ENCODE results near the gene TMEM243.

The TMEM243 gene

GRCh38 chr7:87171282-87171934 is 48.1 kb downstream of the TMEM243 start:
- Histone ChIP-seq H3K9me2 (replicated peaks; ENCODE audit: insufficient read depth, low read length) (no peaks in the 10 kb centered on the region), H3K9ac (ENCODE audit: low read length) (no peak overlapping the region), H3K4me2 (ENCODE audit: low read depth, low read length) (no peak overlapping the region), H3K27ac (ENCODE audit: low read length) (no peak overlapping the region), H3F3A (ENCODE audit: insufficient read depth, low read length) (no peaks in the 10 kb centered on the region), H2AFZ (ENCODE audit: low read length) (no peak overlapping the region), H3K79me2 (ENCODE audit: low read length) (no peaks in the 10 kb centered on the region), H3K4me3 (ENCODE audit: low read length) (no peak overlapping the region), H3K36me3 (replicated peaks; ENCODE audit: insufficient read depth, low read length) (peaks cover 15% of the 10 kb centered on the region; the same call in 1 of the 2 replicates), H3K27me3 (replicated peaks; ENCODE audit: insufficient read depth, low read length) (no peaks in the 10 kb centered on the region), H3K4me1 (ENCODE audit: low read length) (no peaks in the 10 kb centered on the region), H3K9me3 (replicated peaks; ENCODE audit: insufficient read depth, low read length) (no peaks in the 10 kb centered on the region), H4K20me1 (ENCODE audit: insufficient read depth, low read length) (no peaks in the 10 kb centered on the region)
- no peak for DNase-seq
- TF ChIP-seq CTCF (IDR thresholded peaks at IDR 0.05; ENCODE audit: low read length): no peak
- no peak for TF ChIP-seq EZH2 (optimal IDR thresholded peaks at IDR 0.05; ENCODE audit: low read depth, low read length)
- no peak for TF ChIP-seq EZH2phosphoT487 (IDR thresholded peaks at IDR 0.05; ENCODE audit: low read length)

GRCh38 chr7:87170828-87171227 is 48.7 kb downstream of the TMEM243 start:
- no peaks in the 10 kb centered on the region for H4K20me1 ChIP-seq (ENCODE audit: insufficient read depth, low read length)
- H2AFZ ChIP-seq (ENCODE audit: low read length): no peak overlapping the region
- H3K79me2 ChIP-seq (ENCODE audit: low read length): no peaks in the 10 kb centered on the region
- H3F3A ChIP-seq (ENCODE audit: insufficient read depth, low read length): no peaks in the 10 kb centered on the region
- no peaks in the 10 kb centered on the region for H3K4me1 ChIP-seq (ENCODE audit: low read length)
- H3K36me3 ChIP-seq (replicated peaks; ENCODE audit: insufficient read depth, low read length): peaks cover 15% of the 10 kb centered on the region; the same call in 1 of the 2 replicates
- TF ChIP-seq EZH2phosphoT487 (IDR thresholded peaks at IDR 0.05; ENCODE audit: low read length): no peak
- TF ChIP-seq CTCF (IDR thresholded peaks at IDR 0.05; ENCODE audit: low read length): no peak
- TF ChIP-seq EZH2 (optimal IDR thresholded peaks at IDR 0.05; ENCODE audit: low read depth, low read length): no peak
- H3K4me3 ChIP-seq (ENCODE audit: low read length): no peak overlapping the region
- H3K4me2 ChIP-seq (ENCODE audit: low read depth, low read length): no peak overlapping the region
- no peak for DNase-seq
- H3K27me3 ChIP-seq (replicated peaks; ENCODE audit: insufficient read depth, low read length): no peaks in the 10 kb centered on the region
- H3K9me2 ChIP-seq (replicated peaks; ENCODE audit: insufficient read depth, low read length): no peaks in the 10 kb centered on the region
- H3K9me3 ChIP-seq (replicated peaks; ENCODE audit: insufficient read depth, low read length): no peaks in the 10 kb centered on the region
- no peak overlapping the region for H3K9ac ChIP-seq (ENCODE audit: low read length)
- H3K27ac ChIP-seq (ENCODE audit: low read length): no peak overlapping the region

GRCh38 chr7:87164433-87164832 is 55.1 kb downstream of the TMEM243 start:
- Histone ChIP-seq H3K36me3 (replicated peaks; ENCODE audit: insufficient read depth, low read length) (peaks cover 5% of the 10 kb centered on the region; the same call in 1 of the 2 replicates), H3K27ac (ENCODE audit: low read length) (no peak overlapping the region), H3K27me3 (replicated peaks; ENCODE audit: insufficient read depth, low read length) (no peaks in the 10 kb centered on the region), H3K9me3 (replicated peaks; ENCODE audit: insufficient read depth, low read length) (no peaks in the 10 kb centered on the region), H2AFZ (ENCODE audit: low read length) (no peak overlapping the region), H3K9me2 (replicated peaks; ENCODE audit: insufficient read depth, low read length) (no peaks in the 10 kb centered on the region), H3K4me3 (ENCODE audit: low read length) (no peak overlapping the region), H3K79me2 (ENCODE audit: low read length) (peaks cover 26% of the 10 kb centered on the region), H4K20me1 (ENCODE audit: insufficient read depth, low read length) (no peaks in the 10 kb centered on the region), H3F3A (ENCODE audit: insufficient read depth, low read length) (no peaks in the 10 kb centered on the region), H3K4me2 (ENCODE audit: low read depth, low read length) (no peak overlapping the region), H3K9ac (ENCODE audit: low read length) (no peak overlapping the region), H3K4me1 (ENCODE audit: low read length) (no peaks in the 10 kb centered on the region)
- no peak for TF ChIP-seq EZH2 (optimal IDR thresholded peaks at IDR 0.05; ENCODE audit: low read depth, low read length)
- TF ChIP-seq CTCF (IDR thresholded peaks at IDR 0.05; ENCODE audit: low read length): no peak
- TF ChIP-seq EZH2phosphoT487 (IDR thresholded peaks at IDR 0.05; ENCODE audit: low read length): no peak
- DNase-seq: no peak
